Kidney epithelial cell (primary cell): ENCODE results near the gene CDSN. TPM values are rescaled to one million over a fixed set of nuclear protein-coding genes. Genes with fewer than 3 reads are reported as not detected.
A peak's percentile ranks its signal among the peaks of the same experiment; 100 is the strongest.

Experiments
- DNase-seq: peaks from one replicate; pipeline ENCODE4 v3.0.0-alpha.2; 2010; ENCODE audit warnings: low read depth
- H3K27me3 ChIP-seq: 2 replicates; pipeline ENCODE4 v1.6.0; 2011; ENCODE audit warnings: low read length; ENCODE audit not compliant: control insufficient read depth, insufficient read depth
- H3K36me3 ChIP-seq: 2 replicates; pipeline ENCODE4 v1.5.1; 2011; ENCODE audit warnings: low read length; ENCODE audit not compliant: control insufficient read depth, insufficient read depth
- H3K4me3 ChIP-seq: 2 replicates; pipeline ENCODE4 v1.5.1; 2011; ENCODE audit warnings: low read depth, mild to moderate bottlenecking, control low read depth, low read length
- total RNA-seq: library from RNA; depleted of rRNA; stranded (reverse); fragments of >200 nt; gene quantifications from 2 replicates; pipeline ENCODE4 v1.2.3, GENCODE V29; 2015
- TF ChIP-seq, protein P1 (sequence below): IDR thresholded peaks from 2 replicates; pipeline ENCODE4 v1.5.1; 2011; ENCODE audit warnings: mild to moderate bottlenecking, moderate library complexity, low read length, control low read depth, inconsistent platforms; ENCODE audit not compliant: insufficient read depth, poor library complexity, severe bottlenecking

CDSN gene
- total RNA-seq, 1 donor from 2014 or later = not detected

DNA sequence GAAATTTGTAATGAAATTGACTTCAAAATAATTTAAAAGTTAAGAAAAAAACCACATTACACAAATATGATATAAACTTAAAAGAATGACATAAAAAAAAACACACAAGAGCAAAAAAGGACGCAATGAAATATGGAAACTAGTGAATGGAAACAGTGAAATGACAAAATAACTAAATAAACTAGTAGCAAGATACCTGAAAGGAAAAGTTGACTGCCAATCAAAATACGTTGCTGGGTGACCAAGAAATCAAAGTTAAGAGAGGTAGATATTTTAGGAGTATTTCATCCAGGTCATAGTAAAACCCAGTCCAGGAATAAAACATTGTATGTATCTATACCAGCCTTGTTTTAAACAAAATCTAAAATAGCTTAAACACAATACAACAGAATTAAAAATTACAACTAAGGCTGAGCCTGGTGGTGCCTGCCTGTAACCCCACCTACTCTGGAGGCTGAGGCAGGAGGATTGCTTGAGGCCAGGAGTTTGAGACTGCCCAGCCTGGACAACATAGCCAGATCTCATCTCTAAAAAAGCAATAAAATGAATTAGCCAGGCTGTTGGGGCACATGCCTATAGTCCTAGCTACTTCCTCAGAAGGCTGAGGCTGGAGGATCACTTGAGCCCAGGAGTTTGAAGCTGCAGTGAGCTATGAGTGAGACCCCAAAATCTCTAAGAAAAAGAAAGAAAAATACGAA, 29.8 kb downstream of the CDSN start:
- no peak for DNase-seq
- TF ChIP-seq, protein P1, sequence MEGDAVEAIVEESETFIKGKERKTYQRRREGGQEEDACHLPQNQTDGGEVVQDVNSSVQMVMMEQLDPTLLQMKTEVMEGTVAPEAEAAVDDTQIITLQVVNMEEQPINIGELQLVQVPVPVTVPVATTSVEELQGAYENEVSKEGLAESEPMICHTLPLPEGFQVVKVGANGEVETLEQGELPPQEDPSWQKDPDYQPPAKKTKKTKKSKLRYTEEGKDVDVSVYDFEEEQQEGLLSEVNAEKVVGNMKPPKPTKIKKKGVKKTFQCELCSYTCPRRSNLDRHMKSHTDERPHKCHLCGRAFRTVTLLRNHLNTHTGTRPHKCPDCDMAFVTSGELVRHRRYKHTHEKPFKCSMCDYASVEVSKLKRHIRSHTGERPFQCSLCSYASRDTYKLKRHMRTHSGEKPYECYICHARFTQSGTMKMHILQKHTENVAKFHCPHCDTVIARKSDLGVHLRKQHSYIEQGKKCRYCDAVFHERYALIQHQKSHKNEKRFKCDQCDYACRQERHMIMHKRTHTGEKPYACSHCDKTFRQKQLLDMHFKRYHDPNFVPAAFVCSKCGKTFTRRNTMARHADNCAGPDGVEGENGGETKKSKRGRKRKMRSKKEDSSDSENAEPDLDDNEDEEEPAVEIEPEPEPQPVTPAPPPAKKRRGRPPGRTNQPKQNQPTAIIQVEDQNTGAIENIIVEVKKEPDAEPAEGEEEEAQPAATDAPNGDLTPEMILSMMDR = no peak
- H3K27me3 ChIP-seq = no peaks in the 10 kb centered on the region
- H3K4me3 ChIP-seq = no peak overlapping the region
- H3K36me3 ChIP-seq = no peaks in the 10 kb centered on the region

DNA sequence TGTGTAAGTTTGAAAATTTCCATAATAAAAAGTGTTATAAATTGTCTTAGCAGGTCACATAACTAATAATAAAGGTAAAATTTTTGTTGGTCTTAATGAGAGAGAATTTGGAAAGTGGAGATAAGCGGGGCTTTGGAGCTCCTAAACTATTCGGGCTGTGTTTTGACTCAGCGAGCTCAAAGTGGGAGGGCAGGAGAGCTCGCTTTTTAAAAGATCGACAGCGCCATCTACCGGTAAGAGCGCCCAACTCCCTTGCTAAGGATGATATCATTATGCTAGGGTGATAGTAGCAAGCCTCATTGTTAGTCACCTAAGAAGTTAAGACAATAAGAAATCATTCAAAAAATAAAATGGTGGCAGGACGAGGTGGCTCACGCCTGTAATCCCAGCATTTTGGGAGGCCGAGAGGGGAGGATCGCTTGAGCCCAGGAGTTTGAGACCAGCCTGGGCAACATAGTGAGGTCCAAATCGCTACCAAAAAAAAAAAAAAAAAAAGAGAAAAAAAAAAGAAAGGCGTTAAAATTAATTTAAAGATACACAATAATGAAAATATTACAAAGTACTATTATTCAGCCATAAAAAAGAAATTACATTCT, 32.7 kb downstream of the CDSN start:
- H3K4me3 ChIP-seq = no peak overlapping the region
- no peaks in the 10 kb centered on the region for H3K27me3 ChIP-seq
- peak; percentile 69 for DNase-seq
- TF ChIP-seq, protein P1 = peak; percentile 75
- H3K36me3 ChIP-seq = no peaks in the 10 kb centered on the region

DNA sequence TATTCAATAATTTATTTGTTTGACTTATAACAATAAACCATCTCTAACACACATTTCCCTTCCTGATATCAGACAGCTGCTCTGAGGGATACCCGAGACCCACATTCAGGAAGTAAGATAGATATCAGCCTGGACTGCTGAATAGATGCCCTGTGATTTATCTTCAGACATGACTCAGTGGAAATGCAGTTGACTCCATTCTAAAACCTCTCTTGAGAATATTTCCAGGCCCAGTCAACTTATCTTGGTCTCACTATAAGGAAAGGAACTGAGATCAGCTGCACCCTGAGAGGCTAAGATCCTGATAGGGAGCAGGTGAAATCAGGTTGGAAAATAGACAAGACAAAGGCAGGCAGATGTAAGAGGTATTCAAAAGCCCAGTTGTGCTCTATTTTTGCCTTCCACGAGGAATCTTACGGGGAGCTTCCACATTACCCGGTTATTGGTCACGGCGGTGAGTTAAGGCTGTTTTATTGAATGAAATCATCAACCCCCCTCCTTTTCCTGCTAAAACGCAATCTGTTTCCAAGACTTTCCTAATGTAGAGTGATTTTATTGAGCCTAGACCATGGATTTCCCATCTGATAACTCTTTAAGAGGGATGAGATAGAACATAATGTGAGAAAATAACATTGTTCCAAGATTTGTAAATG, 33.3 kb downstream of the CDSN start:
- no peak overlapping the region for H3K4me3 ChIP-seq
- H3K27me3 ChIP-seq = no peaks in the 10 kb centered on the region
- no peaks in the 10 kb centered on the region for H3K36me3 ChIP-seq
- TF ChIP-seq, protein P1 = no peak
- peak; percentile 34 for DNase-seq

DNA sequence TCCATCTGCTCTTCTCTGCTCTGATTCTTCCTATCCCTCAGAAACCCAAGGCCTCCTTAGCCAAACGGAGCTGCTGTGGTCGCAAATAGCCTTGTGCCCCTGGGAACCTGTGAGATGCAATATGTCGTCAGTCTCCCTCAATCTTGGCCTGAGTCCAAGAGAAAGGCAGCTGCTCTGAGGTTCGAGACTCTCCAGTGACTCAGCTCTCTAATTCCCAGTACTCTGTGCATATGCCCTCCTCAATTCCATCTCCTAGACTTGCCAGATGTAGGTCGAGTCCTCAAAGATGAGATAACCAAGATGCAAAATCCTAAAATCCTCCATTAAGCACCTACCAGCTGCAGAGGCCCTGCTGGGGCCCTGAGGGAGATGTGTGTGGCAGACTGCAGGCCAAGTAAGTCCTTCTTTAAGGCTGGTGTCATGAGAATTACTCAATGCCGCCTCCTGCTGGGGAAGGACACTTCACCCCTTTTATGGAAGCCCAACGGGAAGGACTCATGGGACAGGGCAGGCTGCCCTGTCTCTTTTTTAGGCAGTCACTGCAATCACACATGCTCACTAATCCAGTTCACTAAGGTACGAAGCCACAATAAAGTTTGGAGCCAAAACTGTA, 36.4 kb downstream of the CDSN start:
- Histone ChIP-seq H3K27me3 (no peaks in the 10 kb centered on the region), H3K4me3 (no peak overlapping the region), H3K36me3 (no peaks in the 10 kb centered on the region)
- DNase-seq = no peak
- TF ChIP-seq, protein P1 = no peak

DNA sequence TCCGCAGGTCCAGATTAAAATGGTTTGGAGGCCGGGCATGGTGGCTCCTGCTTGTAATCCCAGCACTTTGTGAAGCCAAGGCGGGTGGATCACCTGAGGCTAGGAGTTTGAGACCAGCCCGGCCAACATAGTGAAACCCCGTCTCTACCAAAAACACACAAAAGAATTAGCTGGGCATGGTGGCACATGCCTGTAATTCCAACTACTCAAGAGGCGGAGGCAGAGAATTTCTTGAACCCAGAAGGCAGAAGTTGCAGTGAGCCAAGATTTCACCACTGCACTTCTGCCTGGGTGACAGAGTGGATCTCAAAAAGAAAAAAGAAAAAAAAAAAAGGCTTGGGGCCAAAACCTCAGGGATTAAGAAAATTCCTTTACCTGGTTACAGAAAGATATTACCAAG, 38.4 kb downstream of the CDSN start:
- no peak for DNase-seq
- no peak overlapping the region for H3K4me3 ChIP-seq
- TF ChIP-seq, protein P1 = no peak
- H3K36me3 ChIP-seq = no peaks in the 10 kb centered on the region
- H3K27me3 ChIP-seq = no peaks in the 10 kb centered on the region
